IPS DF 4.7 (cell line): Measurements from ENCODE around the gene GLMN.

Experiments
- DNase-seq: peaks from one replicate; pipeline ENCODE4 v3.0.0-alpha.2; 2013; ENCODE audit warnings: low spot score; ENCODE audit errors: extremely low read depth

Gene GLMN, protein sequence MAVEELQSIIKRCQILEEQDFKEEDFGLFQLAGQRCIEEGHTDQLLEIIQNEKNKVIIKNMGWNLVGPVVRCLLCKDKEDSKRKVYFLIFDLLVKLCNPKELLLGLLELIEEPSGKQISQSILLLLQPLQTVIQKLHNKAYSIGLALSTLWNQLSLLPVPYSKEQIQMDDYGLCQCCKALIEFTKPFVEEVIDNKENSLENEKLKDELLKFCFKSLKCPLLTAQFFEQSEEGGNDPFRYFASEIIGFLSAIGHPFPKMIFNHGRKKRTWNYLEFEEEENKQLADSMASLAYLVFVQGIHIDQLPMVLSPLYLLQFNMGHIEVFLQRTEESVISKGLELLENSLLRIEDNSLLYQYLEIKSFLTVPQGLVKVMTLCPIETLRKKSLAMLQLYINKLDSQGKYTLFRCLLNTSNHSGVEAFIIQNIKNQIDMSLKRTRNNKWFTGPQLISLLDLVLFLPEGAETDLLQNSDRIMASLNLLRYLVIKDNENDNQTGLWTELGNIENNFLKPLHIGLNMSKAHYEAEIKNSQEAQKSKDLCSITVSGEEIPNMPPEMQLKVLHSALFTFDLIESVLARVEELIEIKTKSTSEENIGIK

DNA sequence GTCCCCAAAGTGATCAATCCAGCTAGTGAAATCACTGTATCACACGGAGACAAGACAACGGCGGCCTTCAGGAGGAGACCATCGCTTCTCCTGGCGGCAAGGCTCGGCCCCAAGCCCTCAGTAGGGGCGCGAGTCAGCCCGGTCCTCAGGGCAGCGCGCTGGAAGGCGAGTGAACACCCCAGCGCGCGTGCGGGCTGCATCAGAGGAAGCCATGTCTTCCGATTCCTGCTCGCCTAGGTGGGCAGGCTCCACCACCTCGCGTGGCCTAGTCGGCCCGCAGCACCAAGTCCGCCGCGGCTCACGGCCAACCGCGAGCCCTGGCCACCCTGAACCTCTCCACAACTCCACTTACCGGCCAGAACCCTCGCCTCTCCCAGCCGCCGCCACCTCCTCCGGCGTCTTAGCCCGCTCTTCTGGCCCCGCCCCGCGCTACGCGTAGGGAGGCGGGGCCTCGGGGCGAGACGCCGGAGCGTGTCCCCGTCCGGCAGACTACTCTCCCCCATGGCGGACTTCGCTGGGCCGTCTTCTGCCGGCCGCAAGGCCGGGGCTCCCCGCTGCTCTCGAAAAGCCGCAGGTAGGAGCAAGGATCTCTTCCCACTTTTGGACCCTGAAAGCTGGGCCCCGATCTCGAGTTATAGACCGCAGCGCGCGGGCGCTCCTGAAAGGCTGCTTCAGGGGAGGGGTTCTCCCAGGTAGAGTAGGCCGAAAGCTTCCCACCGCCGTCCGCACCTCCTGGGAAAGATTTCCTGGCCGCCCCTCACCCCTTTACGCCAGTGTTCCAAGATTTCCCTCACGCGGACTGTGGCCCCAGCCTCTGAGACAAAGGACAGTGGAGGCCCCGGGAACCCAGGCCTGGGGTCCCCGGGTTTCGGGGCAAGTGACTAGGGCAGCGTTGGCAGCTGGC, at the start of gene GLMN, which contains the start of gene RPAP2:
TSS of gene GLMN (minus strand) at position 415 of the 904 bp plus-strand sequence. CDS start 988 bp downstream, outside the sequence.
TSS of gene RPAP2 (plus strand) at position 487 of the 904 bp plus-strand sequence. CDS start at position 502, 15 bp downstream.
- DNase-seq: no peak

DNA sequence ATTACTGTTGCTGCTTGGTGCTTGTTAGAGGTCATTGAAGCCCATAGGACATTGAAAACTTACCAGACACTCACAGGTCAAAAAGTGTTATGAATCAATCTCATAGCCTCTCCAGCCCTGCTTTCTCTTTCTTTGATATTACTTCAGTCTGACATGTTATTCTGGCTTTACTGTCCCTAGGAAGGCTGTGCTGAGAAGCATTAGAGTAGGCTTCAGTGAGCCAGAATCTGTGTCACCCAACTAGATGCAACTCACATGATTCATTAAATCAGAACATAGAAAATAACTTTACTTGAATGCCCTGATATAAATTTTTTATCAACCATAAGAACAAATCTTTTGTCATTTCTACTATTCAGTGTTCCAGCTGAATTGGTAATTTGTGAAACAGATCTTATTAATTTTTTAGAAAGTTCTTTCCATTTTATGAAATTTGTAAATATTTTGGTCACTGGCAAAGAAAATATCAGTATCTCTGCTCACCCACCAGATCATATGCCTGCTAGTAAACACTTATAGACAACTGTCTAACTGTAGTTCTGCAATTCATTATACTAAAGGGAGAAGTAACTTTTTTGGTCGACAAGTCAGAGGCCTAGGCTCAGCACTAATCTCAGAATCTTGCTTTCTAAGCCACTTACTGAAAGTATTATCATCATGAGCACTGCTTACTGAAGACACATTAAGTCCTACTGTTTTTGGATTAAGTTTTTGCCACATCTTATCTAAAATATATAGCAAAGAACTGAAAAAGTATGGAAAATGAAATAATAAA, 48.3 kb upstream of the GLMN start:
- DNase-seq: no peak

DNA sequence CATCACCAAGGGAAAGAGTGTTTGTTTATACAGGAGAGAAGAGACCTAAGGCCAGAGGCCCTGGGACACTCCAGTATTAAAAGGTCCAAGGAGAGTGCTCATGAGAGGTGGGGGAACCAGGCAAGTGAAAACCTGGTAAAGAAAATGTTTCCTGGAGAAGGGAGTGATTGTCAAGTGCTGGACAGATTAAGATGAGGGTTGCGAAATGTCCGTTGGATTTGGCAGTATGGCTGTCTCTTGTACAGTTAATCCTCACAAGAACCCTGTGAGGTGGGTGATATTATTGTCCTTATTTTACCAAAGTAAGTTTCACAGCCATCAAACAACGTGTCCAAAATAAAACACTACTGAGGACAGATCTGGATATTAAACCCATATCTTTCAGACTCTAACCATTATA, 44.3 kb upstream of the GLMN start:
- DNase-seq: no peak

DNA sequence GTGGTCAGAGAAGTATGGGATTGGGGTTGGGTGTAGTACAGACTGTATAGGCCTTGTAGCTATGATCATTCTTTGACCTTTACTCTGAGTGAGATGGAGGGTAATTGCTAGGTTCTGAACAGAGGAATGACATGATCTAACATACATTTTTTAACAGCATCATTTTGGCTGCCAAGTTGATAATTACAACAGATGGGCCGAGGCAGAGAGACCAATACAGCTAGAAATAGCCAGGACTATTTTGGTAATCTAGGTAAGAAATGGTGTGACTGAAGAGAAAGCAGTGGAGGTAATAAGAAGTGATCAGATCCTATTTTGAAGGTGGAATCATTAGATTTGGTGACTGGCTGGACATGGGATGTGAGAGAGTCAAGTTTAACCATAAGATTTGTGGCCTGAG, 43.6 kb upstream of the GLMN start:
- DNase-seq: no peak

DNA sequence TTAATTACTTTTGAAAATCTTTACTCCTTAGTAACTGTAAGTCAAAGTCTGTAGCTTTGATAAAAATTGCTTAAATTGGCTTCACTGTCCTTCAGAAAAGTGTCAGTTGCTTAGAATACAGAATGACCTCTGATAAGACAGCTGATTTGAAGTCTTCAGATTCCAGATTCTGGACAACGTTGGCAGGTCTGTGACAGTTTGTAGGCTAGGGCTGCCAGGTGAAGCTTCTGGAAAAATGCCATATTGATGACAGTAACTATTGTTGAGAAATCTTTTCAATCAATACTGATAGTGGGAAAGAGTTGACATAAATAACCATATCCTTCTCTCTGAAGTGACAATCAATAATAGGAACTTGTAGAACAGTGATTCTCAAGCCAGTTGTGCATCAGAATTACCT, 41.4 kb upstream of the GLMN start:
- no peak for DNase-seq

DNA sequence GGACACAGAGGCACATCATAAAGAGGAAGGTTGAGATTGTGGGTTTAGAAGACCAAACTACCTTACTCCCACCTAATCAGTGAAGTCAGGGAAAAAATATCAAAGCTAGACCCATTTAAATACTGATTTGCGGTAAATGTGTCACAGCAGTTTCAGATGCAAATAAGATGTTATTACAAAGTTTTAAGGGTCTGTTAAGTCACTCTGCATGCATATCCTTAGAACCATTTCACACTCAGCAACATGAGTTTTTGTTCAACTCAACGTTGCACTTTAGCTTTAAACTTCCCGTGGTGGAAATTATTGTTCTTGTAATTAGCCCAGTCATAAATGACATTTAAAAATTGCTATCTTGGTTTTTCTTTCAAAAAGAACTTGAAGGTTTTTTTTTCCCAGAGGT, 34.9 kb upstream of the GLMN start:
- DNase-seq: no peak

DNA sequence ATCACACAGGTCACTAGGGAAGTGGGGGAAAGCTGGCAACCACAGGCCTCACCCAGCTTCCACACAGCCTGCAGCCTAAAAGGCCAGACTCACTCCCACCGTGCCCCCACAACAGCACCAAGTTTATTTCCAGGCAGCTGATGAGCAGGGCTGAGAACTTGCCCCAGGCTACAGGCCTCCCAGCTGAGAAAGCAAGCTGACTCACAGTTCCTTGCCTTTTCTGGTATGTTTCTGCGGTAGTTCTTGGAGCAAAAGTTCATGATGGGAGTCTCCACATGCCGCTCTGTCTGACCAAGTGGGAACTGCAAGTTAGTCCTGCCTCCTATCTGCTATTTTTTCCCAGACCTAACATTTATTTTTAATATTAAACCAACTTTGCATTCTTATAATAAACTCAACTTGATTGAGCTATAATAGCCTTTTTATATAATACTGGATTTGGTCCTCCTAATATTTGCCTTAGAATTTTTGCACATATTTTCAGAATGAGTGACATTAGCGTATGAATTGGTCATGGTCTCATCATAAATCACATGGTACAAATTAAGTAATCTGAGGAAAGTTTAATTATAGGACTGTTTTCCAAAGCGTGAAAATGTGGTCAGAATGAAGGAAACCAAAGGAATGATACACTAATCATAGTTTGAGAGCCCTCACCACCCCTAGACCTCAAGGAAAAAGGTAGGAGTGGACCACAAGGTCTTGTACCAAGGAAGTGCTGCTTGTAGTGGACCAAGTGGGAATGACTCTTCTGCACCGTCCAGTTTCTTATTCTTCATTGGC, 30.8 kb upstream of the GLMN start:
- DNase-seq: no peak

DNA sequence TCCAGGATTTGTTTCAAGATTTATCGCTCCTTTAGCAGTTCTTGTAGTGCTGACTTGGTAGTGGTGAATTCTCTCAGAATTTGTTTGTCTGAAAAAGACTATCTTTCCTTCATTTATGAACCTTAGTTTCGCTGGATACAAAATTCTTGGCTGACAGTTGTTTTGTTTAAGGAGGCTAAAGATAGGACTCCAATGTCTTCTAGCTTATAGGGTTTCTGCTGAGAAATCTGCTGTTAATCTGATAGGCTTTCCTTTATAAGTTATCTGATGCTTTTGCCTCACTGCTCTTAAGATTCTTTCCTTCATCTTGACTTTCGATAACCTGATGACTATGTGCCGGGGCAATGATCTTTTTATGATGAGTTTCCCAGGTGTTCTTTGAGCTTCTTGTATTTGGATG, 29.0 kb upstream of the GLMN start:
- no peak for DNase-seq

DNA sequence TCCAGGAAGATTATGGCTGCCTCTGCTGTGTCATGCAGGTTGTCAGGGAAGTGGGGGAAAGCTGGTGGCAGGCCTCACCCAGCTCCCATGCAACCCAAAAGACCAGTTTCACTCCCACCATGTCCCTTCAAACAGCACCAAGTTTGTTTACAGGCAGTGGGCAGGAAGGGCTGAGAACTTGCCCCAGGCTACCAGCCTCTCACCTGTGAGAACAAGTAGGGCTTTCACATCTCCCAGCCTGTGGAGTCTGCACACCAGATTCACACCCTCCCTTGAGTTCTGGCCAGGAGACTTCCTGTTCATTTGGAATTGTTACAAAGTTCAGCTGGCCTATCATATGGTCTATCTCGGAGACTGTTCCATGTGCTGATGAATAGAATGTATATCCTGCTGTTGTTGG, 27.9 kb upstream of the GLMN start:
- DNase-seq: no peak

DNA sequence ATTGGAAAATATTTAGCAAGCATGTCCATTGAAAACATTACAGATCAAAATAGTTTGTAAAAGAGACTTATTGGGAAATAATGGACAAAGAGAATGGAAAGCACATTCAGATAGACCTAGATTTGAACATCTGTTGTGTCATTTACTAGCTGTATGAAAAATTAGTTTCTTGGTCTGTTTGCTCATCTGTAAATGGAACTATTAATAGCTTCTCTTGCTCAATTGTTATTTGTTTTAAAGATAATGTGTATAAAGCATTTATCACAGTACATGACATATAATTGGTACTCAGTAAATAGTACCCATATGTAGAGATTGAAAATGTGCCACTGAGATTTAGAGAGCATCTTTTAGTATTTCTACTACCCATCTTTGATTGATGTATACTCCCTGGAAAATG, 26.0 kb upstream of the GLMN start:
- DNase-seq: no peak

DNA sequence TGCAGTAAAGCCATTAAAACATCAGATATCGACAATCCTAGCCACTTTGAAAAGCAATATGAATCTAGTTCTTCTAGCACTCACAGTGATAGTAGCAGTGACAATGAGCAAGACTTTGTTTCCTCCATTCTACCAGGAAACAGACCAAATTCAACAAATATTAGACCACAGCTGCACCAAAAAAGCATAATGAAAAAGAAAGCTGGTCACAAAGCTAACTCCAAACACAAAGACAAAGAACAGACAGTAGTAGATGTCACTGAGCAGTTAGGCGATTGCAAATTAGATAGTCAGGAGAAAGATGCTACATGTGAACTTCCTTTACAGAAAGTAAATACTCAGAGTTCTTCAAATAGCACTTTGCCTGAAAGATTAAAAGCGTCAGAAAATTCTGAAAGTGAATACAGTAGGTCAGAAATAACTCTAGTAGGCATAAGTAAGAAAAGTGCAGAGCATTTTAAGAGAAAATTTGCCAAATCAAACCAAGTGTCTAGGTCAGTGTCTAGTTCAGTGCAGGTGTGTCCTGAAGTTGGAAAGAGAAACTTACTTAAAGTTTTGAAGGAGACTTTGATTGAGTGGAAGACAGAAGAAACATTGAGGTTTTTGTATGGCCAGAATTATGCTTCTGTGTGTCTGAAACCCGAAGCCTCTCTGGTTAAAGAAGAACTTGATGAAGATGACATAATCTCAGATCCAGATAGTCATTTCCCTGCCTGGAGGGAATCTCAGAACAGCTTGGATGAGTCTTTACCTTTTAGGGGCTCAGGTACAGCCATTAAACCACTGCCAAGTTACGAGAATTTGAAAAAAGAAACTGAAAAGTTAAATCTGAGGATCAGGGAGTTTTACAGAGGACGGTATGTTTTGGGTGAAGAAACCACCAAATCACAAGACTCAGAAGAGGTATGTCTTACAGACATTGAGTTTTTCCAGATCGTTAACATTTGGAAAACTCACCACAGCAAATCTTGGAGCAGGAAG, 25.0 kb upstream of the GLMN start:
- no peak for DNase-seq

DNA sequence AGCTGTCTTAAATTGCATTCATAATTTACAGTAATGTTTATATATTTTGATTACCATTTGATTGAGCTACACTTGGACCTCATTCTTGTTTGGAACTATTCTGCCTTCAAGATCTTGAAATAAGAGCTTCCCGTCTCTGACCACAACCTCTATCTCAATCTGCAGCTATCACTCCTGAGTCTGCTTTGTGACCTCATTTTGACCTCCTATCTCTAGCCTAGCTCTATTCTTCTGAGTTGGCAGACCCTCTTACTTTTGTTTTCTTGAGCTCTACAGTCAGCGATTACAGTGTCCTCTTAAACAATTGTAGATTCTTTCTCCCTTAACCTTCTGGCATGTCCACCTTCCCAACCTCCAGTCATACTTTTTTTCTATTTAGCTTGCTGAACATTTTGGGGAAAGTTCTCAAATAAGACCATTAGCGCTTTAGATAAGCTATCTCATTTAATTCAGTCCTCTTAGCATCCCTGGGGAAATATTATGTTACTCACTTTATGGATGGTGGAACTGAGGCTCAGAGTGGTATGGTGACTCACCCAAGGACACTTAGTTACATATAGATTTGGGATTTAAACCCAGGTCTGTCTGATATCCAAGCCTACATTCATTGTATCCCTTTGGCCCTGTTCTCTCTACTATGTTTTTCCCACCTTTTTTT, 19.2 kb upstream of the GLMN start:
- DNase-seq: no peak

DNA sequence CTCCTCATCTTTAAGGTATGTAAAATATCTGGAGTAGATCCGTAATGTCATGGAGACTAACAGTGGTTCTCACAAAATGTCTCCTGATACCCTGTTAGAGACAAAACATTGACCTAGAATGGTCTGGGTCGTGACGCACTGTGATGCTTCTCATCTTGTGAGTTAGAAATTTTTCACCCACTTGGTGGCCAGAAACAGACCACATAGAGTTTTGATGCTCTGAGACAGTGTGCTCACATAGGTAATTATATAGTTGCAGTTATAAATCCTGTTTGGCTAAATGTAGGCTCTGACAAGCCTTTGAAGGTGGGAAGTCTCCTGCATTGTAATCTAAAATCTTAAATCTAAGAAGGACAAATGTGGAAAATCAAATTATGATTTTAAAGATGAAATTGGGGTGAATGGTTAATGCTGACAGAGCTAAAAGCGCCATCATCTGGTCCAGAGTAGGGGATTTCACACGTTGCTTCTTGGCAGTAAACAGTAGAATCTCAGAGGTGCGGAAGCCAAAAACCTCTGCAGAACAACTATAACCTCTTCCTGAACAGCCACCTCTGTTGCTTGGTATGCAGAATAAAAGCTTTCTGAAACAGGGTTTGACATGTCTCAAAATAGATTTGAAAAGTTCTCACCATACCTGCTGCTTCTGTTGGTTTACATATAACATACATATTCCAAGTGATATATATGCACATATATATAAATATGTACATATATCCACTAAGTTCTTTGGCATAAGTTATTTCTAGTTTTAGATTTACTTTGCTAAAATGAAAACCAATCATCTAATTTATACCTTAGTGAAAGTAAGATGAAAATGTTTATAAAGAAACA, 17.2 kb upstream of the GLMN start:
- no peak for DNase-seq

DNA sequence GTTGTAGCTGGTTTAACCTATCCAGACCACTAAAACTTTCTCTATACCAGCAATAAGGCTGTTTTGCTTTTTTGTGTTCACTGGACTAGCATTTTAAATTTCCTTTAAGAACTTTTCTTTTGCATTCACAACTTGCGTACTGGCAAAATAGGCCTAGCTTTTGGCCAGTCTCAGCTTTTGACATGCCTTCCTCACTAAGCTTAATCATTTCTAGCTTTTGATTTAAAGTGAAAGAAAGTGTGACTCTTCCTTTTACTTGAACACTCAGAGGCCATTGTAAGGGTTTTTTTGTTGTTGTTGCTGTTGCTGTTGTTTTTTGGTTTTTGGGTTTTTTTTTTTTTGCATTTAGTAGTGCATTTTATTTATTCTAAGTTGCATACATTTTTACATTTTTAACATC, 15.2 kb upstream of the GLMN start:
- no peak for DNase-seq

DNA sequence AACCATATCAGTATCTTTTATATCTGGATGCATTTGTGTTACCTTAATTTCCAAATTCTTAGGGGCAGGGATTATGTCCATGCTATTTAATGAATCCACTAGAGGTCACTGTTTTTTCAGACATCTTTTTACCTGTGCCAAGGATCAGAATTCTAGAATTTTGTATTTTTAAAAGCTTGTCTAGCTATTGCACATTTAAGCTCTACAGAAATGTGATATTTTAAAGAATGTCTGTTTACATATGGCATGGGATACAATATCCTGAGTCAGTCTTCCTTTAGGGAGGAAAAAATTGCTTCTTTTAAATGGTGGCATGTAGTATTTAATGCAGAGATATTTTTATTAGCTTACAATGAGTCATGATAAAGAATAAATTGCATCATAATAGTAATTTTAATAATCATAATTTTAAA, 11.4 kb upstream of the GLMN start:
- DNase-seq: no peak

DNA sequence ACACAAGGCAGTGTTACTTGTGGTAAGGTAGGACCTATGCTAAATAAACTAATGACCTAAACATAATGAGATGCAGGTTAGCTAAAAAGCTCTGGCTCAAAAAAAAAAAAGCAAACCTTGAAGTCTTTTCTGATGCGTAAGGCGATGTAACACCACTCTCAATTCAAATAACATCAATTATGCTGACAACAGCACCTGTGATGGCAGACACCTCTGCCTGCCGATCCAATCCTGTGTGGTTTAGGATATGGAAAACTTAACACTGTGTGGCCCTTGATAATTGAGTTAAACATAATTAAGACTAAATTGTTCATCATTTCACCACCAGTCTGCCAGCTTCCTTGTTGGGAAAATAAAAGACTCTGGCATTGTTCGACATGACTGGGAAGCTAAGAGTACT, 9.2 kb upstream of the GLMN start:
- no peak for DNase-seq

DNA sequence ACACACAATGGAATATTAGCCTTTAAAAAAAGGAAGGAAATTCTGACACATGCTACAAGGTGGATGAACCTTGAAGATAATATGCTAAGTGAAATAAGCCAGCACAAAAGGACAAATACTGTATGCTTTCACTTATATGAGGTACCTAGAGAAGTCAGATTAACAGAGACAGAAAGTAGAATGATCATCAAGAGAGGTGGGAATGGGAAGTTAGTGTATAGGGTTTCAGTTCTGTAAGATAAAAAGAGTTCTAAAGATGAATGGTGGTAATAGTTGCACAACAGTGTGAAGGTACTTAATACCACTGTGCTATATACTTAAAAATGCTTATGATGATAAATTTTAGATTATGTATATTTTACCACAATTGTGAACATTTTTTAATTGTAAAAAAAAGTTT, 7.2 kb upstream of the GLMN start:
- DNase-seq: no peak

DNA sequence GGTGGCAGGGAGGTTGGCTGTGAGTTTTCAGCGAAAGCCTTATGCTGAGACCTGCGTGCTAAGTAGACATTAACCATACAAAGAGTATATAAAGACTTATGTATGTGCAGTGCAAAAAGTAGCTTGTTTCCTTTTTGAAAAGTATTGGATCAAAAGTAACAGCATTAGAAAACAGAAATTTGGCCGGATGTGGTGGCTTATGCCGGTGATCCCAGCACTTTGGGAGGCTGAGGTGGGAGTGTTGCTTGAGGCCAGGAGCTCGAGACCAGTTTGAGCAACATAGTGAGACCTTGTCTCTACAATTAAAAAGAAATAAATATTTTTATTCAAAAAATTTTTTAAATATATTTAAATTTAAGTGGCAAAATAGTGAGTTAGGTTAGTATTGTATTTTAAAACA, 2.2 kb upstream of the GLMN start:
- no peak for DNase-seq
